Loucy (cell line): ENCODE data around the gene CCDC13.

Experiments used
- EZH2phosphoT487 ChIP-seq: fragments of 200-600 bp; IDR thresholded peaks from 2 replicates; pipeline ENCODE4 v1.6.1; 2018; ENCODE audit warnings: antibody characterized with exemption, mild to moderate bottlenecking, moderate library complexity, borderline replicate concordance
- TF ChIP-seq, protein P1 (sequence below): fragments of 200-600 bp; sonication (generic); conservative IDR thresholded peaks from 2 replicates; pipeline ENCODE4 v1.5.1; 2014; ENCODE audit warnings: mild to moderate bottlenecking, antibody characterized with exemption, low read length

DNA sequence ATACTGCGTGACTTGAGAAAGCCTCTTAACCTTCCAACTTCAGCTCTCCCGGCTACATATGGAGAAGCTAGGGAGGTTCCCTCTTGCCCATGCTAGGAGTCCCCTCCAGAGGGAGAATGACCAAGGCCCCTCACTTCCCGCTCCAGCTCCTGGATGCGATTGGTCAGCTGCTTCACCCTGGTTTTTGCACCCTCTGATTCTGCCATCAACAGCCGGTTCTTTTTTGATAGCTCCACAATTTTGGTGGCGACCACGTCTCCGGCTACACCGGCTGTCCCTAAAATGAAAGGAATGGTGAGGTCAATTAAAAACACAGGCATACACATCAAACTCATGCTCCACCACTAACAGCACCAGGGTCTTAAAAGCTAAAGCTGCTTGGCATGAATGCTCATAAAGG is 20.6 kb downstream of the CCDC13 start:
- TF ChIP-seq, protein P1, sequence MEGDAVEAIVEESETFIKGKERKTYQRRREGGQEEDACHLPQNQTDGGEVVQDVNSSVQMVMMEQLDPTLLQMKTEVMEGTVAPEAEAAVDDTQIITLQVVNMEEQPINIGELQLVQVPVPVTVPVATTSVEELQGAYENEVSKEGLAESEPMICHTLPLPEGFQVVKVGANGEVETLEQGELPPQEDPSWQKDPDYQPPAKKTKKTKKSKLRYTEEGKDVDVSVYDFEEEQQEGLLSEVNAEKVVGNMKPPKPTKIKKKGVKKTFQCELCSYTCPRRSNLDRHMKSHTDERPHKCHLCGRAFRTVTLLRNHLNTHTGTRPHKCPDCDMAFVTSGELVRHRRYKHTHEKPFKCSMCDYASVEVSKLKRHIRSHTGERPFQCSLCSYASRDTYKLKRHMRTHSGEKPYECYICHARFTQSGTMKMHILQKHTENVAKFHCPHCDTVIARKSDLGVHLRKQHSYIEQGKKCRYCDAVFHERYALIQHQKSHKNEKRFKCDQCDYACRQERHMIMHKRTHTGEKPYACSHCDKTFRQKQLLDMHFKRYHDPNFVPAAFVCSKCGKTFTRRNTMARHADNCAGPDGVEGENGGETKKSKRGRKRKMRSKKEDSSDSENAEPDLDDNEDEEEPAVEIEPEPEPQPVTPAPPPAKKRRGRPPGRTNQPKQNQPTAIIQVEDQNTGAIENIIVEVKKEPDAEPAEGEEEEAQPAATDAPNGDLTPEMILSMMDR: no peak
- no peak for TF ChIP-seq EZH2phosphoT487
